ENCODE measurements around the gene CTRB1.

- no peak for TF ChIP-seq CTCF (IDR thresholded peaks at IDR 0.05)
- no peak for TF ChIP-seq POLR2A (IDR thresholded peaks at IDR 0.05)
These were observed 25.0 kb downstream of the CTRB1 start for GRCh38 chr16:75243667-75244224.

All from Peyer's patch (tissue), 4 donors.